Thoracic aorta (tissue), 2 donors: ENCODE results near the gene TARP.
A peak's percentile ranks its signal among the peaks of the same experiment; 100 is the strongest.

Experiments
- ATAC-seq: fragments of 150-250 bp; one replicate; pipeline ENCODE4 v1.8.0; 2017; ENCODE audit warnings: low read depth; ENCODE audit not compliant: insufficient number of reproducible peaks, low FRiP score
- DNase-seq: peaks from one replicate; pipeline ENCODE4 v3.0.0-alpha.2; 2020; ENCODE audit warnings: low spot score
- H3K27ac ChIP-seq, 2 donors: fragments of 200-600 bp; sonication (generic); 1 replicate in 1 of 2; 2 replicates in 1 of 2; pipeline ENCODE4 v1.5.1; 2016; ENCODE audit warnings: mild to moderate bottlenecking in 2 of 2, moderate library complexity in 2 of 2
- H3K27me3 ChIP-seq: fragments of 200-600 bp; sonication (generic); replicated peaks from 2 replicates; pipeline ENCODE4 v1.6.0; 2016; ENCODE audit warnings: mild to moderate bottlenecking; ENCODE audit not compliant: insufficient read depth
- H3K36me3 ChIP-seq: fragments of 200-600 bp; sonication (generic); one replicate; pipeline ENCODE4 v1.5.1; 2016
- H3K4me1 ChIP-seq, 2 donors: fragments of 200-600 bp; sonication (generic); 1 replicate in 1 of 2; 2 replicates in 1 of 2; pipeline versions ENCODE4 v1.5.1 to v1.6.0; 2016; ENCODE audit warnings: low read depth in 2 of 2, mild to moderate bottlenecking in 1 of 2; ENCODE audit not compliant: control insufficient read depth in 1 of 2
- H3K4me3 ChIP-seq: fragments of 200-600 bp; sonication (generic); 2 replicates; pipeline ENCODE4 v1.5.1; 2016; ENCODE audit warnings: mild to moderate bottlenecking
- H3K9me3 ChIP-seq: fragments of 200-600 bp; sonication (generic); 2 replicates; pipeline ENCODE4 v1.5.1; 2016
- CTCF ChIP-seq: fragments of 200-600 bp; sonication (generic); IDR thresholded peaks from one replicate; pipeline ENCODE4 v1.5.1; 2019; ENCODE audit warnings: antibody characterized with exemption

TARP gene

GRCh38 chr7:38321050-38321449, 47.6 kb upstream of the TARP start:
- no peaks in the 10 kb centered on the region for H3K27me3 ChIP-seq
- no peak for TF ChIP-seq CTCF
- no peaks in the 10 kb centered on the region for H3K36me3 ChIP-seq
- ATAC-seq = no peak
- no peak overlapping the region for H3K4me3 ChIP-seq
- DNase-seq = no peak
- H3K9me3 ChIP-seq = no peaks in the 10 kb centered on the region
- no peak overlapping the region for H3K27ac ChIP-seq
- H3K4me1 ChIP-seq = no peaks in the 10 kb centered on the region

- DNase-seq (no peak), ATAC-seq (no peak)
- Histone ChIP-seq H3K4me3 (no peak overlapping the region), H3K36me3 (no peaks in the 10 kb centered on the region), H3K9me3 (no peaks in the 10 kb centered on the region), H3K4me1 (no peaks in the 10 kb centered on the region), H3K27me3 (no peaks in the 10 kb centered on the region), H3K27ac (no peak overlapping the region)
- no peak for TF ChIP-seq CTCF
Observed at GRCh38 chr7:38319873-38320272, 46.4 kb upstream of the TARP start.

- no peaks in the 10 kb centered on the region for H3K27me3 ChIP-seq
- ATAC-seq = peak; percentile 55
- no peaks in the 10 kb centered on the region for H3K36me3 ChIP-seq
- no peaks in the 10 kb centered on the region for H3K9me3 ChIP-seq
- TF ChIP-seq CTCF = no peak
- no peak overlapping the region for H3K4me3 ChIP-seq
- no peak overlapping the region for H3K27ac ChIP-seq
- no peaks in the 10 kb centered on the region for H3K4me1 ChIP-seq
- DNase-seq = no peak
Observed at GRCh38 chr7:38318803-38319416, 45.5 kb upstream of the TARP start.

GRCh38 chr7:38318241-38318640, 44.8 kb upstream of the TARP start:
- no peak for ATAC-seq
- no peak overlapping the region for H3K4me3 ChIP-seq
- H3K27me3 ChIP-seq = no peaks in the 10 kb centered on the region
- H3K9me3 ChIP-seq = no peaks in the 10 kb centered on the region
- H3K36me3 ChIP-seq = no peaks in the 10 kb centered on the region
- no peaks in the 10 kb centered on the region for H3K4me1 ChIP-seq
- H3K27ac ChIP-seq = no peak overlapping the region
- no peak for DNase-seq
- TF ChIP-seq CTCF = no peak

GRCh38 chr7:38317515-38317914, 44.1 kb upstream of the TARP start:
- DNase-seq (no peak), ATAC-seq (no peak)
- no peaks in the 10 kb centered on the region for H3K4me1 ChIP-seq
- TF ChIP-seq CTCF = no peak
- no peak overlapping the region for H3K27ac ChIP-seq
- H3K4me3 ChIP-seq = no peak overlapping the region
- H3K27me3 ChIP-seq = peaks cover 4% of the 10 kb centered on the region
- H3K36me3 ChIP-seq = no peaks in the 10 kb centered on the region
- no peaks in the 10 kb centered on the region for H3K9me3 ChIP-seq
